Loucy (cell line): ENCODE measurements around the gene HSD17B7.

Source experiments
- H2AFZ ChIP-seq: fragments of 200-600 bp; sonication (generic); 2 replicates; pipeline ENCODE4 v1.6.0; 2016; ENCODE audit warnings: antibody characterized with exemption, mild to moderate bottlenecking, low read length, moderate library complexity
- H3F3A ChIP-seq: fragments of 200-600 bp; 2 replicates; pipeline ENCODE4 v1.6.0; 2016; ENCODE audit warnings: antibody characterized with exemption, low read depth, mild to moderate bottlenecking
- H3K27me3 ChIP-seq: fragments of 200-600 bp; sonication (generic); 2 replicates; pipeline ENCODE4 v1.6.1; 2014; ENCODE audit warnings: low read length, mild to moderate bottlenecking; ENCODE audit not compliant: insufficient read depth, poor library complexity, severe bottlenecking
- H3K36me3 ChIP-seq: fragments of 200-600 bp; sonication (generic); 2 replicates; pipeline ENCODE4 v1.6.1; 2016; ENCODE audit warnings: low read length; ENCODE audit not compliant: insufficient read depth
- H3K4me1 ChIP-seq: fragments of 200-600 bp; sonication (generic); 2 replicates; pipeline ENCODE4 v1.5.1; 2014; ENCODE audit warnings: low read length, mild to moderate bottlenecking; ENCODE audit not compliant: insufficient read depth, poor library complexity, severe bottlenecking
- H3K4me2 ChIP-seq: fragments of 200-600 bp; sonication (generic); 2 replicates; pipeline ENCODE4 v1.6.0; 2014; ENCODE audit warnings: antibody characterized with exemption, low read length, low read depth, mild to moderate bottlenecking; ENCODE audit not compliant: poor library complexity, severe bottlenecking
- H3K4me3 ChIP-seq: fragments of 200-600 bp; sonication (generic); 2 replicates; pipeline ENCODE4 v1.5.1; 2014; ENCODE audit warnings: low read length, mild to moderate bottlenecking, mixed read lengths; ENCODE audit not compliant: poor library complexity, severe bottlenecking
- H3K79me2 ChIP-seq: fragments of 200-600 bp; sonication (generic); 2 replicates; pipeline ENCODE4 v1.6.1; 2014; ENCODE audit warnings: low read length; ENCODE audit not compliant: insufficient read depth
- H3K9ac ChIP-seq: fragments of 200-600 bp; sonication (generic); 2 replicates; pipeline ENCODE4 v1.6.0; 2014; ENCODE audit warnings: mild to moderate bottlenecking, low read depth, low read length, moderate library complexity; ENCODE audit not compliant: poor library complexity, severe bottlenecking
- H3K9me2 ChIP-seq: fragments of 200-600 bp; sonication (generic); replicated peaks from 2 replicates; pipeline ENCODE4 v1.6.1; 2016; ENCODE audit warnings: low read depth, low read length, mixed read lengths
- H3K9me3 ChIP-seq: fragments of 200-600 bp; sonication (generic); 2 replicates; pipeline ENCODE4 v1.6.1; 2014; ENCODE audit warnings: mild to moderate bottlenecking, antibody characterized with exemption, low read length, low read depth; ENCODE audit not compliant: insufficient read depth
- H4K20me1 ChIP-seq: fragments of 200-600 bp; sonication (generic); 2 replicates; pipeline ENCODE4 v1.6.0; 2014; ENCODE audit warnings: antibody characterized with exemption, low read length, mild to moderate bottlenecking; ENCODE audit not compliant: insufficient read depth, poor library complexity, severe bottlenecking
- EZH2phosphoT487 ChIP-seq: fragments of 200-600 bp; IDR thresholded peaks from 2 replicates; pipeline ENCODE4 v1.6.1; 2018; ENCODE audit warnings: antibody characterized with exemption, mild to moderate bottlenecking, moderate library complexity, borderline replicate concordance
- TF ChIP-seq, protein P1 (sequence below): fragments of 200-600 bp; sonication (generic); conservative IDR thresholded peaks from 2 replicates; pipeline ENCODE4 v1.5.1; 2014; ENCODE audit warnings: mild to moderate bottlenecking, antibody characterized with exemption, low read length

Gene HSD17B7

DNA sequence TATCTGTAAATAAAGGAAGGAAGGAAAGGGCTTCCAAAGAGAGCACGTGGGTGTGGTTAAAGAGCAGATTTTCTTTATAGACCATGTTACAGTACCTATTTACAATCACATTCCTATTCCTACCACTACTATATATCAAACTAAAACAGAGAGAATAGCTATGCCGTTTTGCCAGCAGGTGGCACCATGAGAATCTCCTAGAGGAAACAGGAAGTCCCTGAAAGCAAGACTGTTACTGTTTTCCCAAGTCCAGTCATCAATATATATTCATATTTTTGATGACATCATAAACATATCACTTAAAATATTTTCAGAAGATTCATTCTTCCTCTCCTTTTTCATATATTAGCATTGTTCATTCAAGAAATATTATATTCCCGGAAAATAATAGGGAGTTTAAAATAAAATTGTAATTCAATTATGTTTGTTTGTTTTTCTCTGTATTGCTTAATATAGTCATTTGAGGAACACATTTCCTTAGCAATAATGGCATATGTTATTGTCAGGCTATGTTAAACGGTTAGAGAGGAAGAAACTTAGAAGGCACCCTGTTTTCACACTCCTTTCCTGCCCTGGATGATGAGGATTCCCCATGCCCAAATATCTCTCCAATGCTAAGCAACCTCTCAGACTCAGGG lies 63.9 kb downstream of the HSD17B7 start:
- TF ChIP-seq, protein P1, sequence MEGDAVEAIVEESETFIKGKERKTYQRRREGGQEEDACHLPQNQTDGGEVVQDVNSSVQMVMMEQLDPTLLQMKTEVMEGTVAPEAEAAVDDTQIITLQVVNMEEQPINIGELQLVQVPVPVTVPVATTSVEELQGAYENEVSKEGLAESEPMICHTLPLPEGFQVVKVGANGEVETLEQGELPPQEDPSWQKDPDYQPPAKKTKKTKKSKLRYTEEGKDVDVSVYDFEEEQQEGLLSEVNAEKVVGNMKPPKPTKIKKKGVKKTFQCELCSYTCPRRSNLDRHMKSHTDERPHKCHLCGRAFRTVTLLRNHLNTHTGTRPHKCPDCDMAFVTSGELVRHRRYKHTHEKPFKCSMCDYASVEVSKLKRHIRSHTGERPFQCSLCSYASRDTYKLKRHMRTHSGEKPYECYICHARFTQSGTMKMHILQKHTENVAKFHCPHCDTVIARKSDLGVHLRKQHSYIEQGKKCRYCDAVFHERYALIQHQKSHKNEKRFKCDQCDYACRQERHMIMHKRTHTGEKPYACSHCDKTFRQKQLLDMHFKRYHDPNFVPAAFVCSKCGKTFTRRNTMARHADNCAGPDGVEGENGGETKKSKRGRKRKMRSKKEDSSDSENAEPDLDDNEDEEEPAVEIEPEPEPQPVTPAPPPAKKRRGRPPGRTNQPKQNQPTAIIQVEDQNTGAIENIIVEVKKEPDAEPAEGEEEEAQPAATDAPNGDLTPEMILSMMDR: peak; percentile 90
- no peak for TF ChIP-seq EZH2phosphoT487
- H2AFZ ChIP-seq: peak overlapping the region; percentile 60

DNA sequence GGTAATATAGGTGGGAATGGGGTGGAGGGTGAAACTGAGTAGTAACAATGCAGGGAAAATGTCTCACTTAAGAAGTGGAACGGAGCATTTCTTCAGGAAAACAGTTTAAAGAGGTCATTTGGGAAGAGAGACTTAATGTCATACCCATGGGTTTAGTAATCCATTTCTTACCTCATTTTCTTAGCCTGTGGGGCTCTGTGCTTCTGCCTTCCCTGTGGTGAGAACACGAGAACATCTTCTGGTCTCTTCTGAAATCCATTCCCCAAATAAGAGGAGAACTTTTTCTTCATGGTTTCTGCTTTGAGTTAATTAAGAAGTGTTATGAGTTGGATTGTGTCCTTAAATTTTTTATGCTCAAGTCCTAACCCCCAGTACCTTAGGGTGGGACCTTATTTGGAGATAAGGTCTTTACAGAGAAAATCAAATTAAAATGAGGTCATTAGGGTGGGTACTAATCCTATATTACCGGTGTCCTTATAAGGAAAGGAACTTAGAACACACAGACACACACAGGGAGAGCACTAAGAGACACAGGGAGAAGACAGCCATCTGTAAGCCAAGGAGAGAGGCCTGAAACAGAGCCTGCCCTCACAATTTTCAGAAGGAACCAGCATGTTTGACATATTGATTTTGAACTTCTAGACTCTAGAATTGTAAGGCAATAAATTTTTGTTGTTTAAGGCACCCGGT lies 65.1 kb downstream of the HSD17B7 start:
- H3K9me2 ChIP-seq: no peaks in the 10 kb centered on the region
- H3F3A ChIP-seq: no peaks in the 10 kb centered on the region
- H3K79me2 ChIP-seq: no peaks in the 10 kb centered on the region
- no peak overlapping the region for H3K9ac ChIP-seq
- H2AFZ ChIP-seq: peak overlapping the region; percentile 60; the same call in 1 of the 2 replicates
- H4K20me1 ChIP-seq: no peaks in the 10 kb centered on the region
- H3K4me3 ChIP-seq: no peak overlapping the region
- no peak overlapping the region for H3K4me2 ChIP-seq
- no peaks in the 10 kb centered on the region for H3K36me3 ChIP-seq
- TF ChIP-seq, protein P1: no peak
- no peak for TF ChIP-seq EZH2phosphoT487
- H3K4me1 ChIP-seq: no peaks in the 10 kb centered on the region
- H3K9me3 ChIP-seq: no peaks in the 10 kb centered on the region
- no peaks in the 10 kb centered on the region for H3K27me3 ChIP-seq

More for the DNA sequence above, 63.9 kb downstream of the HSD17B7 start:
- no peak overlapping the region for H3K4me2 ChIP-seq
- no peaks in the 10 kb centered on the region for H3K9me2 ChIP-seq
- no peaks in the 10 kb centered on the region for H3K27me3 ChIP-seq
- no peaks in the 10 kb centered on the region for H3K36me3 ChIP-seq
- no peak overlapping the region for H3K9ac ChIP-seq
- H4K20me1 ChIP-seq: no peaks in the 10 kb centered on the region
- H3K4me1 ChIP-seq: no peaks in the 10 kb centered on the region
- H3K79me2 ChIP-seq: no peaks in the 10 kb centered on the region
- H3F3A ChIP-seq: no peaks in the 10 kb centered on the region
- no peaks in the 10 kb centered on the region for H3K9me3 ChIP-seq
- H3K4me3 ChIP-seq: no peak overlapping the region

DNA sequence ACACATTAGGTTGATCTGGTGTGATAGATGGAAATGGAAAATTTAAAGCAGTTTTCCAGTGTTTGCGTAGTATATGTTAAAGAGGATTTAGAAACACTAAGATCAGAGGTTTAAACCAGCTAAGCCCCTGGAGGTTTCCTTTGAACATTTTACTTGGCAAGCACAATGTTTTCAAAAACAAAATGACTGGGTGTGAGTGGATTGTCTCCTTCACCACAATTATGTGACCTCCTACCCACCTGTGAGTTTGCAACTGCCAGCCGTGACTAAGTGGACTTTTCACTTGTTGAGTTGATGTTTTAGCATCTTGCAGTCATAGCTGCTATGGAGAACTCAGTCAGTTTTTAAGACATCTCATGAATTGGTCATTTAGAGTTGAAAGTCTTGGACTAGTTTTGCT lies 65.8 kb downstream of the HSD17B7 start:
- no peaks in the 10 kb centered on the region for H3K79me2 ChIP-seq
- H3K4me1 ChIP-seq: no peaks in the 10 kb centered on the region
- H4K20me1 ChIP-seq: no peaks in the 10 kb centered on the region
- H3K9ac ChIP-seq: no peak overlapping the region
- H3K9me3 ChIP-seq: no peaks in the 10 kb centered on the region
- no peak overlapping the region for H2AFZ ChIP-seq
- H3K9me2 ChIP-seq: no peaks in the 10 kb centered on the region
- H3K4me3 ChIP-seq: no peak overlapping the region
- no peaks in the 10 kb centered on the region for H3K36me3 ChIP-seq
- no peaks in the 10 kb centered on the region for H3K27me3 ChIP-seq
- no peaks in the 10 kb centered on the region for H3F3A ChIP-seq
- H3K4me2 ChIP-seq: no peak overlapping the region
- TF ChIP-seq, protein P1: no peak
- TF ChIP-seq EZH2phosphoT487: no peak
